ENCODE data around the gene CBL.

The CBL gene

DNA sequence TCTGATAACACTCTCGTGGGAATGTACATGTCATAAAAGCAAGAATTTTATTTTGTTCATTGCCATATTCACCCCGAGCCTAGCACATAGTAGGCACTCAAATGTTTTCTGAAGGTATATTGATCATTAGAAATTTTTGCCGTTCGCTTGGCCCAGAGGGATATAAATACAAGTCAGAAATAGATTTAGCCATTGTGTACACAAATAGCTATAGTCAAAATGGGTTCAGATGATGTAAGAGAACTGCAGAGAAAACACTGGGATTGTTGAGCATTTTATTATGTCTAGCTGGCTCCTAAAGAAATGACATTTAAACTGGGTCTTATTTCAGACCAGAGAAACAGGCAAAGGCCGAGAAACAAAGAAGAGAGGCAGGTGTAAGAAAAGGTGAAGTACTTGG lies 61.5 kb downstream of the CBL start:
- DNase-seq (ENCODE audit: low read depth in 2 of 2), result no peak

DNA sequence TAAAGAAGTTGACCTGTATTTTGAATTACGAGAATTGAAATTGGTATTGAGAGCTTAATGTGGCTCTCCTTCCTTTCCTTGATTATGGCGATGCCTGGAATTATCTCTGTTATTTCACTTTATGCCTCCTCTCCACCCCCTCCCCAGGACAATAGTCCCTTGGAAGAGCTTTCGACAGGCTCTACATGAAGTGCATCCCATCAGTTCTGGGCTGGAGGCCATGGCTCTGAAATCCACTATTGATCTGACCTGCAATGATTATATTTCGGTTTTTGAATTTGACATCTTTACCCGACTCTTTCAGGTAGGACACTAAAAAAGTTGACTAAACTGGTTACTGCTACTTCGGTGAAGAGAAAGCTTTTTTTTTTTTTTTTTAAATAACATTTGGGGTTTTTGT lies 67.6 kb downstream of the CBL start:
- DNase-seq (ENCODE audit: low read depth in 2 of 2), result no peak

- DNase-seq (ENCODE audit: low read depth in 2 of 2), result no peak
Measured at GRCh38 chr11:119277660-119278059, 71.5 kb downstream of the CBL start.

DNA sequence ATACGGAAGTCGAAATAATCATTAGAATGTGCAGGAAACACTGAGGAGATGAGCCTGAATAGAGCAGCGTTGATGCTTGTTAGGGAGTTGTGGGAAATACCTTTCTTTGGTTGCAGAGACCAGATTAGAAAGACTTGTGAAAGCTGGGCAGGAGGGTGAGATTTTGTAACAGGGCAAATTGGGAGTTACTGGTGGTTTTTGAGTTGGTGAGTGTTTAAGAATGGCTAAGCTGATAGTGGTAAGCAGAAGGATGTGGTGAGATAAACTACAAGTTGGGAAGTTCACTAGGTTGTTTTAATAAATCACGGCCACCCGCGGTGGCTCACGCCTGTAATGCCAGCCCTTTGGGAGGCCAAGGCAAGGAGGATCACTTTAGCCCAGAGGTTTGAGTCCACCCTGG lies 76.4 kb downstream of the CBL start:
- no peak for DNase-seq (ENCODE audit: low read depth in 2 of 2)

- DNase-seq (ENCODE audit: low read depth in 2 of 2), result no peak
Measured at GRCh38 chr11:119284344-119285157, 78.4 kb downstream of the CBL start.

- DNase-seq (ENCODE audit: low read depth in 2 of 2), result no peak
Measured at GRCh38 chr11:119285431-119285830, 79.3 kb downstream of the CBL start.

- no peak for DNase-seq (ENCODE audit: low read depth in 2 of 2)
Measured at GRCh38 chr11:119288219-119288618, 82.1 kb downstream of the CBL start.

- DNase-seq (ENCODE audit: low read depth in 2 of 2), result no peak
Measured at GRCh38 chr11:119290894-119291497, 84.9 kb downstream of the CBL start.

- no peak for DNase-seq (ENCODE audit: low read depth in 2 of 2)
Measured at GRCh38 chr11:119293461-119293860, 87.3 kb downstream of the CBL start.

GRCh38 chr11:119295178-119295577 lies 89.0 kb downstream of the CBL start:
- DNase-seq (ENCODE audit: low read depth in 2 of 2), result no peak

DNA sequence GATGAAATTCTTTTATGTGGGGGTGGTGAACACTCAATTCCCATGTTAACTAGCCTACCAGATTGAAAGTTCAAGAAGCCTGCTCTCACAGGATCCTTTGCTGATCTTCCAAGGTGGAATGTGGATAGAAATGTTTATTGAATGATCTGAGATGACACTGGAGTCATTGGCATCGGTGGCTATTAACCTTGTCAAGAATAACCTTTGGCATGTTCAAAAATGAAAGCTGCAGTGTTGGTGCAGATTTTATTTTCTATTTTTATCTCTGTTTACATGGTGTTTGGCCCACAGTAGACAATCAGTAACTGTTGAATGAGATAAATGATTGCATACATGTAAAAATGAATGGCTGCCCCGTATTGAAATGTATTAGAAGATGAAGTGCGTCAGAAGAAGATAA lies 91.8 kb downstream of the CBL start:
- DNase-seq (ENCODE audit: low read depth in 2 of 2), result no peak

DNA sequence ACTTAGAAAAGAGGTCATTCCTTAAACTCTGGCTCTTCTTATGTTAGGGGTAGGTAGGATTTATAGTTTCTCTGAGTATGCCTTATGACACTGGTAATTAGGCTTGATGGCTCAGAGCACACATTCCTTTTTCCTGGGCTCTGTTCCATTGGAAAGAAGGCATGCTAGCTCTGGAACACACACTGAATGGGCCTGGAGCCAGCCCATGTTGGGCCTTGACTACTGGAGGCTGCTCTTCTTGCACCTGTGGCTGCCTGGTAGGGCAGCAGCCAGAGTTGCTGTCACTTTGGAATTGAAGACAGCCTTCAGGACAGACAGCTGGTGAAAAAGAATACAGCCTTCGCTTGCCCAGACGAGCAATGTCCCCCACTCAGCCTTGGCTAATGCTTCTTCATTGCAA lies 92.6 kb downstream of the CBL start:
- DNase-seq (ENCODE audit: low read depth in 2 of 2), result no peak

DNA sequence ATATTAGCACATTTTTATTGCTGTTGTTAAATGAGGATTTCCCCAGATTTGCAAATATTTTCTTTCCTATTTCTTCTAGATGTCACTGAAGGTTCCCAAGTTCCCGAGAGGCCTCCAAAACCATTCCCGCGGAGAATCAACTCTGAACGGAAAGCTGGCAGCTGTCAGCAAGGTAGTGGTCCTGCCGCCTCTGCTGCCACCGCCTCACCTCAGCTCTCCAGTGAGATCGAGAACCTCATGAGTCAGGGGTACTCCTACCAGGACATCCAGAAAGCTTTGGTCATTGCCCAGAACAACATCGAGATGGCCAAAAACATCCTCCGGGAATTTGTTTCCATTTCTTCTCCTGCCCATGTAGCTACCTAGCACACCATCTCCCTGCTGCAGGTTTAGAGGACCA lies 93.3 kb downstream of the CBL start:
- no peak for DNase-seq (ENCODE audit: low read depth in 2 of 2)

DNA sequence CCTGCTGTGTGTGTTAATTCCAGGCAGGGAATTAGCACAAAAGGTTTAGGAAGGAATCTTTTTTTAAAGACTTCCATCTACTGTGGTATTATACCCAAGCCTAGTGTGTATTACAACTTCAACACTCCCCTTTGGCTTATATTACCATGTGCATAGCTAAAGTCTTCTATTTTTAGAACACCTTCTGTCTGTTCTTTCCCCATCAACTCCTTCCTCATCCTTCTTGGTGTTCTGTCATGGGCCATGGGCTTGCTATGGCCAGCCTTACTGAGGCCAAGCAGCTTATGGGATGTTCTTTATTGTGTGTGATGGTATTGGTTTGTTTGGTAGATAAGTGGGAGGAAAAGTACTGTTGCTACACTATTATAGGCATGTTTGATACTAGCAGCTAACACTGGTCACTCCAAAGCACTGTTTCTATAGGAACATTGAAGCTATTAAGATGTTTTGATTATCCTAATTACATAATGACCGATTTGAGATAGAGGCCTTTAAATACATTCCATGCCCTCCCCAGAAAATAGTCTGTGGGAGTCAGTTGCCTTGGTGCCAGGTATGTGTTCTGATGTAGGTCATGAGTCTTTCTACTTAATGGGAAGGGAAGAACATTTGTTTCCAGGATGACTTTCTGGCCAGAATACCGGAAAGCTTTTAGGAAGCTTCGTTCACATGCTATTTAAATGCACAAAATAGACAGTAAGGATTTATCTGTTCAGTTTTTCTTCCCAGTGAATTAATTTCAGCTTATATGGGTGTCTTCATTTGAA lies 94.2 kb downstream of the CBL start:
- no peak for DNase-seq (ENCODE audit: low read depth in 2 of 2)

DNA sequence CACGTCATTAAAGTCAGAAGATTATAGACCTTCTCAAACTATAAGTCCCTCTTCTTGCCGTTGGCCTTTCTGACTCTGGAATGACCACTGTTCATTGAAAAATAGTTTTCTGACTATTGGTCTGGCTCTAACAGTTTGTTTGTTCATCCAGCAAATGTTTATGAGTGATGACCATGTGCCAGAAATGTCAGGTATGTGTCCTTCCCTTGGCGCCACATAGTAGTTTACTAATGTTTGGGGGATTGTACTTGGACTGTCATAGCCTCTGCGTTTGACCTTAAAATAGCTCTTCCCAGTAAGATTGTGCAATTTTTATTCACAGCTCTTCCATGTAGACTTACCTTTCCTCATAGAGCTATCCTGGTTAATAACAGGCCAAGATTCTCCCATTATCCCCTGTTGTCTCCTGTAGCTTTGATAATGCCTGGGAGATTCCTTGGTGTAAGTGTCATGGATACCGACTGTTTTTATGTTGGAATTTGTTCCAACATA lies 97.1 kb downstream of the CBL start:
- no peak for DNase-seq (ENCODE audit: low read depth in 2 of 2)

DNA sequence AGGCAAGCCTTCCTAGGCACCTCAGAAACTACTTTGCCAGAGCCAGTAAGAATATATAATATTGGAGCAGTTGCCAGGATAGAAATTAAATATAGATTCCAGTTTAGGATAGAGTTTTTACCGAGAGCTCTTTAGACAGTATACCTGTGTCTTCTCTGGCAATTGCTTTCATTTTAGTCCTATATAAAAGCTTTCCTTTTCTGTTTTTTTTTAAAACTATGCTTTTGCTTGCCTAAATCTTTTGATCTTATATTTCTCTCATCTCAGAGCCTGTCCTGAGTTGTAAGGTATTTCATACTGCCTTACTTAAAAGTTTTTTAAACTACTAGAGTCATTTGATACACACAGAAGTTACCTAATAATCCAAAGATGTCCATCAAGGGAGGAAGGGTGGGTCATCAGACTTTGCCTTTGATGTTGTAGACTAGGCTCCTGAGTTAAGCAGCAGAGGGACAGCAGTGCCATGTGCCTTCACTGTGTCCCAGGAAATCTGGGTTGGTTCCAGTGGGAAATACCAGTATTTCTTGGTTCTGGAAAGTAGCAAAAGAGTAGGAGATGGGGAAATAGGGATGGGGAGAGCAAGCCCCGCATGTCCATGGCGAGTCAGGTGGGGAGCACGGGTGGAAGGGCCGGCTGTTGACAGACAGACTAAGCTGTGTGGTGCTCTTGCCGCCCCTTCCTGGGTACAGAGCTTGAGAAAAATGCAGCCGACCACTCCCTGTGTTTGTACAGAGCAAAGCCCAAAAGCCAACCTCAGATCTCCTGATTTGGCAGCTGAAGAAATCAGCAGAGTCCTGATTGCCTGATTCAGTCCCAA lies 99.6 kb downstream of the CBL start:
- no peak for DNase-seq (ENCODE audit: low read depth in 2 of 2)

GRCh38 chr11:119306373-119306890 lies 100.3 kb downstream of the CBL start:
- DNase-seq (ENCODE audit: low read depth in 2 of 2), result no peak

- no peak for DNase-seq (ENCODE audit: low read depth in 2 of 2)
Measured at GRCh38 chr11:119307219-119307618, 101.1 kb downstream of the CBL start.

DNA sequence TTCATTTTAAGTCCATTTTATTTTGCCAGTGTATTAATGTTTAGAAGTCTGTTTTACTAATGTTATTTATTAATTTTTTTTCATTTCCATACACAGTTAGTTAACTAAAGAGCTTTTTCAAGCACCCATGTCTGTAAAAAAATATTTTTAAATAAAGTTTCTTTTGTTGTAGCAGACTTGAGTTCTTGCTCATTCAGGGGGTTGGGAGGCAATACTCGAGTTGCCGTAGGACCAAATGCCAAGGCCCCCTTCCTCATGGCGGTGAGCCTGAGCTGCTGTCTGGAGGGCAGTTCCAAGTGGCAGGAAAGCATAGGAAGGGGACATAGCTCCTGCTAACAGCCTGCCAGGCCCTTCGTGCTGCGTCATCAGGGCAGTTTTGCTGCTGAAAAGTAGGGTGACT lies 101.8 kb downstream of the CBL start:
- no peak for DNase-seq (ENCODE audit: low read depth in 2 of 2)

GRCh38 chr11:119309411-119309810 lies 103.3 kb downstream of the CBL start:
- no peak for DNase-seq (ENCODE audit: low read depth in 2 of 2)

GRCh38 chr11:119309953-119310681 lies 104.0 kb downstream of the CBL start:
- no peak for DNase-seq (ENCODE audit: low read depth in 2 of 2)
